Measurements from ENCODE around the gene WDR27.

WDR27 gene

DNA sequence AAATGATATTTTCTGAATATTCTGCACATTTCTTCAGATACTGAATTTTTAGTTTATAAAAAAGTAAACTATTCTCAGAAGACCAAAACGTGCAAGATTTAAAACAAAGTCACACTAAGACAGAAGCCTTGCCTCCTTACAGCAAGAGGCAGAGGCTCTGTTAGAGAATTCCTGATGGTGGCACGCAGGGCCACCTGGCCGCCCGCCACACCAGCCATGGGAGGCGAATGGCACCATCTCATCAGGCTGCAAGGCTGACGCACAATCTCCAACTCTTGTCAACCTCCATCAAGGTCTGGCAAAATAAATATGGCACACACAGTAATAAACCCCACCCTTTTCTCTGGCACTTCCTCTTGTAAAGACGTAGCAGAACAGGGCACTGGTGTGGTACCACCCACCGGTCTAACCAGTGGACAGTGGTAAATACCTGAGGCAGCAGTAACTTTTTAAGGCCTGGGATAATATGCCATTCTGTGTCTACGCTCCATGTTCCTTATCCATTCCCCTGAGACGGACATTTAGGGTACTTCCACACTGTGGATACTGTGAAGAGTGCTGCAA, 111.4 kb downstream of the WDR27 start:
- DNase-seq = no peak

DNA sequence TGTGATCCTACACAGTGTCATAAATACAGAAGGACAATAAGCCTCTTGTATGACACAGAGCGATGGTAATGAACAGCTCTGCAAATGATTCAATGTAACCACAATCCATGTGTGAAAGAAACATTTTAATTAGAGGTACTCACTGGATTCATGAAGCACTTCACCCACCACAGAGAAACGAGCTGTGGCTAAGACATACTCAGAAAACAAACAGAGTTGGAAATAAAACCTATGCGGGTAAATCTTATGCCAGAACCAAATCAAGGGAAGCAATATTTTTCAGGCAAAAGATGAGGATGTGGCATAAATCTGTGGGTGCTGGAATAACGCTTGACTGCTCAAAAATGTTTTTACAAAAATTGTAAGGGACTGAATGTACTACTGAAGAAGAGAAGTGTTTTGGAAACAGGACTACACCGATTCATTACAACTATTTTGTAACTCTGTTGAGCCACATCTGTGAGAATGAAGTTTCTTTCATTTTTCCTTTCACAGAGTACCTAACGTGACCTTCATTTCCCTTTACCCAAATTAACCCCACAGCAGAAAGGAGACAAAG, 112.1 kb downstream of the WDR27 start:
- no peak for DNase-seq

DNA sequence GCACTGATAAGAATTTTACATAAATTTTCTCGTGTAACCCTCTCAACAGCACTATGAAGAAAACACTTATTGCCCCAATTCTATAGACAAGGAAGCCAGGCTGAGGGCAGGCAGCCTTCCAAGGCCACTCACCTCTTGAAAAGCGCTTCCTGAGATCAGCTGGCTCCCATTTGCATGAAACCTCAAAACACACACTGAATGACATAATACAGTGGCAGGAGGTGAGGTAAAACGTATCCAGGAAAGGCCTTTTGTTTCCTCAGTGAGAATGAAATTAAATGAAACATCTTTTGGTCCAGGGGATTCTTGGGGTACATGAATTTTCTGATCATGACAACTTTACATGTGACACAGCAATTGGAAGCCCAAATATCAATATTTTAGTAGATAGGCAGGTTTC, 112.5 kb downstream of the WDR27 start:
- DNase-seq = no peak

DNA sequence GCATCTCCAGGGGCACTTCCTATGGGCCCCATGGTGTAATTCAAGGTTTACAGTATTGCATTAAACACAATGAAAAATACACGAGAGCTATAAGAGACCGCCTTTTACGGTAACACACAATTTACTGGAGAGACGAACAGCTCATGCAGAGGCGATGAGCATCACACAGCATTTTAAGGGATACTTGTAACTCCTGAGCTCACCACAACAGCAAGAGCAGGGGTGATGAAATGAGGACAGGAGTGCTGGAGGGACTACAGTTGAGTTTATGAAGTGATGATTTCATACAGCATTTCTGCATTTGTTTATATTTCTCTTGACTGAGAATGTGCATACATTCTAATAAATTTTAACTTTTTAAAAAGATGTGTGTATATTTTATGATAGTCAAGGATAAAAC, 113.9 kb downstream of the WDR27 start:
- DNase-seq = no peak

DNA sequence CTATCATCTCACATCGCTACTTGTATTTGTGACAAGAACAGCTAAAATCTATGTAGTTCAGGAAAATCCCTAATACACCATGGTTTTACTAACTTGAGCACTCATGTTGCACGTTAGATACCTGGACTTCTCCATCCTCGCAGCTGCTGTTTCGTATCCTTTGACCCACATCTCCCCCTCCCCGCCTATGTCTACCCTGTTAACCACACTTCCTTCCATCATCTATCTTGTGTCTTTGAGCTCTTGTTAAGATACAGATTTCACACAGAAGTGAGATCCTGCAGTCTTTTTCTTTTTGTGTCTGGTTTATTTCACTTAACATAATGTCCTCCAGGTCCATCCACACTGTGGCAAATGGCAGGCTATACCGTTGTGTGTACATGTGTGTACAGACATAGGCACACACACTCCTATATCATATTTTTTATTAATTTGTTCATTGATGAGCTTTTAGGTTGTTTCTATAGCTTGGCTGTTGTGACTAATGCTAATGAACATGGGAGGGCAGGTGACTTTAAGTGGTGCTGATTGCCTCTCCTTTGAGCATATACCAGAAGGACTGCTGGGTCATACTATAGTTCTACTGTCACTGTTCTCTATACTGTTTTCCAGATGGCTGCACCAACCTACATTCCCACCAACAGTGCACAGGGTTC, 117.8 kb downstream of the WDR27 start:
- no peak for DNase-seq

DNA sequence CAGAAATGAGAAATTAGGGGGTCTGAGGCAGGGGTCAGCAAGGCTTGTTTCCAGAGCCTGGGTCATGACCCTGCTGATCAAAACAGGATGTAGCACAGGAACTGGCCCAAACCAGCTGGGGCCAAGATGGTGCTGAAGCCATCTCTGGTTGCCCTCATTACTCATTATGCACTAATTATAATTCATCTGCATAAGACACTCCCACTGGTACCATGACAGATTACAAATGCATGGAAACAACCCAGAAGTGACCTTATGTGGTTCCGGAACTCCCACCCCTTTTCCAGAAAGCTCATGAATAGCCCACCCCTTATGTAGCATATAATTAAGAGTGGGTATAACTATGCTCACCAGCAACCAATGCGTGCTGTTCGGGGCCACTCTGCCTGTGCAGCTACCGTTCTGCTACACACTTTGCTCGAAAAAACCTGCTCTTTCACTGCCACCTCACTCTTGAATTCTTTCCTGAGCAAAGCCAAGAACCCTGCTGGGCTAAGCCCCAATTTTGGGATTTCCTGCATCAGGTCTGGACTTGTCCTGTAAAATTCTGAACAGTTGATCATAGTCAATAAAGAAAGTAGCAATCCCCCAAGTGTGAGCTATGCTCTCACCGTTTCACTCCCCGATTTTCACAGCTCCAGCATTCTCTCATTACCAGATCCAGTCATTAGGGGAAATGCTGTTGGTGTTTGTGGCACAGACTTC, 122.3 kb downstream of the WDR27 start:
- DNase-seq = no peak

DNA sequence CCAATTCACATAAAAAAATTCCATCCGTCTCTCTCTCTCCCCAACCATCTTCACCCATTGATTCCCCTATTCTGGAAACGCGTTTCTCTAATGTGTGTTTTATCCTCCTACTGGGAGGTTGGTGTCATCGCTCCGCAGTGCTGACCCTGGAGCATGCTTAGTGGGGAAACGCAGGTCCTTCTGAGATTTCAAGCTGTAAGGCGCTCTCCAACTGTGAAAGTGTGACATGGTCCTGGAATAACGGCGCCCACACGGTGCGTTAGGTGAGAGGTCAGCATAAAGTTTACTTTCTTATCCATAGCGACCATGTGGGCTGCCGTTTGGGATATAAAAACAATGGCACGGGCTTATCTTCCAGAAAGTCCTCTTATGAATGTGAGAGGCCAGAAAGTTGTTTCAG, 123.9 kb downstream of the WDR27 start:
- no peak for DNase-seq

DNA sequence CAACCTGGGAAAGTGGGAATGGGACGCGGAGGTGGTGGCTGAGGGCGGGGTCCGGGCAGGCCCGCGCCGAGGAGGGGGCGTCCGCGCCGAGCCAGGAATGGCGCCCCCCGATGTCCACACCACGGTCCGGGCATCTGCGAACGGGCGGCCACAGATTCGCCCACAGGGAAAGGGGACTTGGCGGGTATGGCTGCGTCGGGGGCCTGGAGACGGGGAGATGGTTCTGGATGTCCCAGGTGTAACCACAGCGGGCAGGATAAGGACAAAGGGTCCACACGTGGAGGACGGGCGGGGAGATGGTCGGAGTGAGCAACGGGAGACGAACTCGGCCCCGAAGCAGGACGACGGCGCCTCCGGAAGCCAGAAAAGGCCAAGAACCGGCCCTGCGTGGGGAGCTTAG, 124.6 kb downstream of the WDR27 start:
- no peak for DNase-seq

DNA sequence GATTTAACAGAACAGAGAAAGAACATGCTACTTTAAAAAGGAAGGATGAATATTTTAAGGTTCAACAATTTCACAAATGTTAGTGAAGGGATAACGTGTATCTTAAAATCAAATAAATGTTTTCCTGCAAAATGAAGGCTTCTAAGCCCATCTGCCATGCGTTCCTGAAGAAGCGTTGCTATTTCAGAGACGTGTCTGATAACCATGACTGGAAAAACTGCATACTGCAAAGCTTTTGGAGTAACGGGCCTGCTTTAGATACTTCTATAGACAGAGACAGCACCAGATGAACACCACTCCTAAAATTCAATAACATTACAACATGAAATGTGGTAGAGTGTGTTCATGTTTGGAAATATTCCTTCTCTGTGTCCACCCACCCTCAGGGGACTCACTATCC, 126.0 kb downstream of the WDR27 start:
- no peak for DNase-seq

DNA sequence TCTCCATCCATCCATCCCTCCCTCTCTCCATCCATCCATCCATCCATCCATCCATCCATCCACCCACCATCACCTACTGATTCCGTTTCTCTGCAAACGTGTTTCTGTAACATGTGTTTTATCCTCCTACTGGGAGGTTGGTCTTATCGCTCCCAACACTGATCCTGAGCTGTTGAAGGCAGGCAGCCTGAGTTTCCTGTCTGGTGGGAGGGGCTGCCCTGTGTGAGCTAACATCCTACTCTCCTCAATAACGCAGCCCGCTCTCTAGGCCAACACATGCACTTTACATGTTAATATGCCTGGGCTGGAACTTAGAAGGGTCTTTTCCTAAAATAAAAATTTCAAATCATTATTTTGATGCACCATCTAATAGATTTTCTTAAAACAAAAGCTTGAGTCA, 126.5 kb downstream of the WDR27 start:
- no peak for DNase-seq

DNA sequence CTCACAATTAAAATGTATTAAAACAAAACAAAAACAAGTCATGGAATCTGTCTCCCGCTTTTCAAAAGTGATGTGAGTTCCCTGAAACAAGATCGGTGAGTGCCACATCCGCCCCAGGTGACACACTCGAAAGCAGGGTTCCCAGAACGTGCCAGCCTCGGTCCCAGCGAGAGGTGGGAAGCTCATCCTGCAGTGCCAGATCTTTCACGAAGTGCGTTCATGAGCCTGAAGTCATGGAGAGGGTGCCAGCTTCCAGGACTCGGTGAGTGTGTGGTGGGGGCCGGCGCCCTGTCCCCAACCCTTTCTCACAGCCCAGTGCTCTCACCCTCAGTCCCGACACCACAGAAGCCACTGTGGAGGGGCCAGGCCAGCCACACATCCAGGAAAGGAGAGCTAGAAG, 127.4 kb downstream of the WDR27 start:
- DNase-seq = no peak

DNA sequence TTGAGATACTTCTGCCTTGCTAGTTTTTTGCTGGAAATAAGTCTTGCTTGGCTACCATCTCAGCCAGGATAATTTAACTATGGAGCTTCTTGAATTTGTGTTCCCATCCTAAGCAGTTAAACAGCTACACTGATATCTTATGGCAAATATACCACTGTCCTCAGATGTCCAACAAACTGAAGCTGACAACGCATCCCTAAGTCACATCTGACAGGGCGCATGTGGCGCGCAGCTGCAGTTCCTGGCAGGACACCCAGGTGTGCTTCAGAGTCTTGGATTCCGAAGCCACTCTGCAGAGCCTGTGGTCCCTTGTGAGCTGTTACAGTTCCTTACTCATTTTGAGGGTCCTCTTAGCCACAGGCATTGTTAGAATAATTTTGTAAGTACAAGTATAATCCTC, 127.9 kb downstream of the WDR27 start:
- DNase-seq = no peak

DNA sequence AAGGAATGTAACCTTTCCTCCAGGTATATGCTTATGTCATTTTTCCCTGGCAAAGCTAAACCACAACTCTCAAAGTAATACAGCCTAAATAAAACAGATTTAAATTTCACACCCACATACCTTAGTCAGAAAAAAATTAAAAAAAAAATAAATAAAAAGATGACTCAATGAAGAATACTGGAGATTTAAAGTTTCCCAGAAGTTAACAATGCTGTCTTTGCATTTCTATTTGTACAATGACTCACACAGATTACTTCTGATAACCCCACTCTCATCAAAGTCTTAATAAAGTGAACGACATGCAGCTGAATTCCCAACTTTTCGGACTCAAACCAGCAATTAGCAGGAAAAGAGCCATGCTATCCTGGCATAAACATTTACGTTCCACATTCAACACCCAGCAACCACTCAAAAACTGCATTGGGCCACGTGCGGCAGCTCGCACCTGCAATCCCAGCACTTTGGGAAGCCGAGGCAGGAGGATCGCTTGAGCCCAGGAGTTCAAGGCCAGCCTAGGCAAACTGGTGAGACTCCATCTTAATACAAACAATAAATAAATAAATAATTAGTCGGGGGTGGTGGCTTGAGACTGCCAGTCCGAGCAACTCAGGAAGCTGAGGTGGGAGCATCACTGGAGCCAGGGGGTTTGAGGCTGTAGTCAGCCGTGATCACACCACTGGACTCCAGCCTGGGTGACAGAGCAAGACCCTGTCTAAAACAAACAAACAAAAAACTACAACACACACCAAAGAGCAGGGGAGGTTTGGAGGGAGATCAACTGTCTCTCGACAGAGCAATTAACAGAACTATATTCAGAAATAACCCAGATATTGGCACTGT, 130.5 kb downstream of the WDR27 start:
- no peak for DNase-seq

DNA sequence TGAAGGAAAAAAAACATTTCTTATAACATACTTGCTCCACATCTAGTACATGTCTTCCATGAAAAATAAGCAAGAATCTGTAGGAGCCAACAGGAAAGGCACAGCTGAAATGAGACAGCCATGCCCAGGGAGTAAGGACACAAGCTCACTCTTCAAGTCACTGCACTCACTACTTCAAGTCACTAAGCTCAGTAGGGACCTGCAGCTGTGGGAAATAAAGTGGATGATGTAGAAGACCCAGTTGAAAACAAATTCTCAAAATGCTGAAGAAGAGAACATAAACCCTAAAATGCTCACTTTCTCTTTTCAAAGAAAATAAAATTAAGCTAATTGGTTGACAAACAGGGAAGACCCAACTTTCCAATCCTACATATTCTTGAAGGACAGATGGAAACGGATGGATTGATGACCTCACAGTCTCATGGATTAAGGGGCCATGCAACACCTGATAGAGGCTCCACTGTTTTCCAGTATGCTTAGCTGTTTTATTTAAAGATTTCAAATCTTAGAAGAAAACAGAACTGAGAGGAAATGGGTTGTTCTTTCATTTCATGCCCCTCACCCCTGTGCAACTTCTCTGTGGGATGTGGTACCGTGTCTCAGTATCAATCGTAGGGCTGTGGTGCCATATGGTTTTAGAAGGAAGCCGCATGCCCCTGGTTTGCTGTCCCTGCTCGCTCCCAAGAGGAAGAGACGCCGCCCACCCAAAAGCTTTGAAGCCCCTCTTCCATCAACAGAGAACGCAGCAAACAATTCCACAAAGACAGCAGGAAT, 133.3 kb downstream of the WDR27 start:
- no peak for DNase-seq

DNA sequence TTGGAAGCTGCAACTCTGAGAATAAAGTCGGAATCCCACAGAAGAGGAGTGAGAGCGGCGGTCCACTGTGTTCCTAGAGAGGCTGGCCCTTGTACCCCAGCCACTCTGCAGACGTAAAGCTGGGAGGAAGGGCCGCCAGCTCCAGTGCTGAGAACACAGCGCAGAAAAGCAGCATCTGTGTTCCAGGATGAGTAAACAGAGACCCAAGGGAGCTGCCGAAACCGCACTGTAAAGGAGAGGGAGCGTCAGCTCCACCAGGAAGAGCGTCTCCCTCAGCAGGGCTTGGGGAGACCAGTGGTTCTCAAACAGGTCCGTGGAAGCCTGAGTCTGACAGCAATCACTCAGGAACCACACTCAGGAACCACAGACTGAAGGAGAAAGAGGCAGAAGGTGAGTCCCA, 134.0 kb downstream of the WDR27 start:
- no peak for DNase-seq

DNA sequence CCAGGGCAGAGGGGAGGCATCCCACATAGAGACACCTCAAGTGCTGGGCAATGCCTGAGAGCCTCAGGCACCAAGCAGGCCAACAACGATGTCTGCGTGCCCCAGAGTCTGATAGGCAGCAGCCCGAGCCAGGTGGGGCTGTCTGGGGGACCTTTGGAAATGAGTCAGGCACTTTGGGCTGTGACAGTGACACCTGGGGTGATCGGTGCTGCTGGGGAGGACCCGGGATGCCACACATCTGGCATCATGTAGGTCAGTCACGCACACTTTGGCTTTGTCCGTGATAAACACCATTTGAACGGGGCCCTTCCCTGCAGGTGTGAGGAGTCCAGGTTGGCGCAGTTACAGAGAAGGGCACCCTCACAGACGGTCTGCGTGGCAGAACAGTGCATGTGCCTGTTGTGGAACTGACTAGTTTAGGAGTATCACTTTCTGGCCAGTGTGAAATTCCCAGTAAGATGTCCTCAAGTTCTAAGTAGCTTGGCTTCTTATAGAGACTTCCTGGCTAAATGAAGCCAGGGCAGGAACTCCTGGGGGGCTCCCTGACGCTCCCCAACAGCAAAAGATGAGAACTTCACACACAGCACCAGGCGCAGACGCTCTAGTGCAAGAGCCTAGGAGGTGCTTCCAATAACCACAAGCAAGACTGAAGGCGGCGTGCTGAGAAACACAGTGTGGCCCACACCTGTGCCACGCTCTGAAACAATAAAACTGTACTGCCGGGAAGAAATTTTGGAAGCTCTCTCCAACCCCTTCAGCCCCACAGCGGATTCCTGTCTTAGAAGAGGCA, 134.7 kb downstream of the WDR27 start:
- DNase-seq = no peak

DNA sequence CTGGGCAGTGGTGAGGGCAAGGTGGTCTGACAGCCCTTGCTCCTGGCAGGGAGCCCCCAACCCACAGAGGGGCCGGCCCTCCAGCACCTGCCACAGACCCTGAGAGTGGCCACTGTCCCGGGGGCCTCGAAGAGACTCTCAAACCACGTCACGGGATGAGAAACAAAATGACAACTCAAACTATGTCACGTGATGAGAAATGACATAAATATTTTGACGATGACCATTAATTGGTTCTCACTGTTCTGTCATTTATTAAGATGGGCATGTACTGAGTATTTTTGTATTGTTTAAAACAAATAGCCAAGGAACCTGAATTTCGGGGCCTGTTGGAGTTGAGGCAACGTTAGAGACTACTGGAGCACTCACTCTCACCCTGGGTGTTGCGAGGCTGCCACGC, 135.5 kb downstream of the WDR27 start:
- DNase-seq = no peak

DNA sequence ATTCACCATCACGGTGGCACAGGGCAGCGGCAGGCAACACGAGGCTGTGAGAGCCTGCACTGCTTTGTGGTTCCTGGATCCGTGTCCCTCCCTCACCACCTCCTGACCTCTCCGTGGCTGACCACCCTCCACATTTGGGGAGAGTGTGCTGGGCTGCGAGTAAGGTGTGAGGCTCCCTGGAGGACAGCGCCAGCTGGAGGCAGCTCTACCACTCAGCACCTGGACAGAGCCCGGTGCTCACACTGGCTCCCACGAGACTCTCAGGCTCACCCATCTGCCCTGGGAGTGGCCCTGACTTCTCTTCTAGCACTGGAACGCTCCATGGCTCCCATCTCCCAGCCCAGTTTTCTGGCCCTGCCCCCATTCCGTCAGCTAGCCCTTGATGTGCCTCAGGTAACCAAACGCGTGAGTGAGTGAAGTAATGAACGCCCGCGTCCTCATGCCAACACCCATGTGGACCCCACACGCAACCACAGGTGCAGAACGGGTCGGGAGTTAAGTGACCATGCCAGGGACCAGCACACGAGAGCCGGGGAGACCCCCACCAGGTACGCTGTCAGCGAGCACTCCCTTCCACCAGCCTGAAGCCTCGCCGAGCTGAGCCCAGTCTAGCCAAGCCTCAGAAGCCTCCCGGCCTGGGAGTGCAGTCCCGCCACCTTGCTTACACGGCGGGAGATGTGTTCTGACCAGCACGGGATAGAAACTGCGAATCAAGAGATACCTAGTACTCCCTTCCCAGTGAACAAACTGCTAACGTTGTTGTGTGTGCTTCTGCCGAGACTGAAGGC, 137.2 kb downstream of the WDR27 start:
- no peak for DNase-seq

DNA sequence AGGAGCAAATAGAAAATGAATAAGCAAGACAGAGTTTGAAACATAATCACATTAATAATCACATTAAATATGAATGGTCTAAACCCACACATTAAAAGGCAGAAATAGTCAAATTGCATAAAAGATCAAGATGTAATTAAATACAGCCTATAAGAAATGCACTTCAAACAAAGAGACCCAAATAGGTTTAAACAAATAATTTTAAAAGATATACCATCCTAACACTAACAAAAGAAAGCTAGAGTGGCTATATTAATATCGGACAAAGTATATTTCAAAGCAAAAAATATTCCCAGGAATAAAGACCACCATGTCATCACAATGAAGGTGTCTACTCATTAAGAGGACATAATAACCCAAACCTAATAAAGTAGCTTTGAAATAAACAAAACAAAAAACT, 140.2 kb downstream of the WDR27 start:
- no peak for DNase-seq

DNA sequence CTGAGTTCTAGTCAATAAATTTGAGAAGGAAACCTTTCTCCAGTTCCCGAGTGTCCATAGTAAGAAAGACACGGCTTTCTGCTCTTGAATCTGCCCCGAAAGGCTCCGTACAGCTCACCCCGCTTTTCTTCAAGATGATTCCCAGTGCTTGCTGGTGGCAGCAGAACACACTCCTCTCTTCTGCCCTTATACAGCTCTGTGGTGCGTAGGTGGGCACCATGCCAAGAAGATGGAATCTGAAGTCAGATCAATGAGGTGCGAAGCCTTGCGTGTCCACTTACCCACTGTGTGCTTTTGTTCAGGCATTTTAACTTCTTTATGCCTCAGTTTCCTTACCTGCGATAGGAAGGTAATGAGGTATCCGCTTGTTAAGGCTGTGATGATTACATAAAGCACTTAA, 142.2 kb downstream of the WDR27 start:
- DNase-seq = no peak

Data from activated CD8-positive, alpha-beta memory T cell treated with anti-CD3 and anti-CD28 coated beads, Interleukin-2, amount 50 U/mL, for 4 hours (primary cell).